ENCODE data around the gene TJP3. TPM values are rescaled to one million over a fixed set of nuclear protein-coding genes. Genes with fewer than 3 reads are reported as not detected.

The TJP3 gene
- total and polyA plus RNA-seq, 3 experiments from 2014 or later: 1.5 to 16.2 (median 1.7) TPM

DNA sequence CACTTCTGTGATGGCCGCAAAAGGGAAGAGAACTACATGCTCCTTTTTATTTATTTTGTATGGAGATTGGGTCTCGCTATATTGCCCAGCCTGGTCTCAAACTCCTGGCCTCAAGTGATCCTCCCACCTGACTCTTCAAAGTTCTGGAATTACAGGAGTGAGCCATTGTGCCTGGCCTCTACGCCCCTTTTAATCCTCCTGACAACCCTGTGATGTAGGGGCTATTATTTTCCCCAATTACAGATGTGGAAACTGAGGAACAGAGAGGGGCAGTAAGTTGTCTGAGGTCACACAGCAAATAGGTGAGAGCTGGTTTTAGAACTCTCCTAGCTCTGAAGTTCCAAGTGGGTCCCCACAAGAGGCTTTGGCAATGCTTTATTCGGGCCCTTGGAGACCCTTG lies 11.7 kb downstream of the TJP3 start:
- peaks cover 16% of the 10 kb centered on the region for H3K4me1 ChIP-seq (ENCODE audit: insufficient read depth, low read length)
- peaks cover 5% of the 10 kb centered on the region for H3K27me3 ChIP-seq (ENCODE audit: insufficient read depth, low read length, poor library complexity, severe bottlenecking)
- POLR2A ChIA-PET: interaction anchor here (0.7 to 1.0 kb wide), 2 partner anchors 102 to 165 kb away, joined by 3 to 4 read pairs; no protein-coding TSS in a partner anchor
- H3K9me3 Mint-ChIP-seq: no peaks in the 10 kb centered on the region
- no peak overlapping the region for H3K27ac ChIP-seq (ENCODE audit: low read depth, low read length)
- peaks cover 7 to 20% of the 10 kb centered on the region in 2 donors for H3K27me3 Mint-ChIP-seq
- H3K27ac Mint-ChIP-seq: no peak overlapping the region
- DNase-seq: no peak
- no peaks in the 10 kb centered on the region for H3K36me3 ChIP-seq (ENCODE audit: insufficient read depth, low read length)
- no peak overlapping the region for H3K4me3 ChIP-seq (ENCODE audit: low read length)
- H3K9me3 ChIP-seq (ENCODE audit: low read length): no peaks in the 10 kb centered on the region
- CTCF ChIA-PET: interaction anchor here (0.6 to 1.5 kb wide), 4 partner anchors 9 to 93 kb away, joined by 3 to 6 read pairs (median 3); partner anchors contain the start of gene MRPL54
- no peak overlapping the region for H3K4me3 Mint-ChIP-seq
- H3K4me1 Mint-ChIP-seq: peaks cover 9 to 18% (median 13%) of the 10 kb centered on the region in 3 donors
- H3K36me3 Mint-ChIP-seq: no peaks in the 10 kb centered on the region

- peaks cover 9 to 22% (median 13%) of the 10 kb centered on the region in 3 donors for H3K4me1 Mint-ChIP-seq
- no peak overlapping the region for H3K4me3 ChIP-seq (ENCODE audit: low read length)
- no peaks in the 10 kb centered on the region for H3K36me3 ChIP-seq (ENCODE audit: insufficient read depth, low read length)
- H3K27ac ChIP-seq (ENCODE audit: low read depth, low read length): no peak overlapping the region
- peaks cover 16% of the 10 kb centered on the region for H3K4me1 ChIP-seq (ENCODE audit: insufficient read depth, low read length)
- no peaks in the 10 kb centered on the region for H3K36me3 Mint-ChIP-seq
- H3K9me3 Mint-ChIP-seq: no peaks in the 10 kb centered on the region
- DNase-seq: no peak
- ChIA-PET POLR2A (interaction anchor here (0.6 to 1.0 kb wide), 2 partner anchors 101 to 349 kb away, joined by 3 to 9 read pairs; no protein-coding TSS in a partner anchor), CTCF (interaction anchor here (0.6 to 1.5 kb wide), 3 partner anchors 42 to 92 kb away, joined by 3 to 6 read pairs (median 3); partner anchors contain the start of gene MRPL54)
- H3K27ac Mint-ChIP-seq: no peak overlapping the region
- peaks cover 5% of the 10 kb centered on the region for H3K27me3 ChIP-seq (ENCODE audit: insufficient read depth, low read length, poor library complexity, severe bottlenecking)
- no peaks in the 10 kb centered on the region for H3K9me3 ChIP-seq (ENCODE audit: low read length)
- peak overlapping the region in 1 of 7 donors; percentile 81 for H3K4me3 Mint-ChIP-seq
- H3K27me3 Mint-ChIP-seq: peaks cover 7 to 20% of the 10 kb centered on the region in 2 donors
These were observed 12.2 kb downstream of the TJP3 start for GRCh38 chr19:3720349-3720917.

DNA sequence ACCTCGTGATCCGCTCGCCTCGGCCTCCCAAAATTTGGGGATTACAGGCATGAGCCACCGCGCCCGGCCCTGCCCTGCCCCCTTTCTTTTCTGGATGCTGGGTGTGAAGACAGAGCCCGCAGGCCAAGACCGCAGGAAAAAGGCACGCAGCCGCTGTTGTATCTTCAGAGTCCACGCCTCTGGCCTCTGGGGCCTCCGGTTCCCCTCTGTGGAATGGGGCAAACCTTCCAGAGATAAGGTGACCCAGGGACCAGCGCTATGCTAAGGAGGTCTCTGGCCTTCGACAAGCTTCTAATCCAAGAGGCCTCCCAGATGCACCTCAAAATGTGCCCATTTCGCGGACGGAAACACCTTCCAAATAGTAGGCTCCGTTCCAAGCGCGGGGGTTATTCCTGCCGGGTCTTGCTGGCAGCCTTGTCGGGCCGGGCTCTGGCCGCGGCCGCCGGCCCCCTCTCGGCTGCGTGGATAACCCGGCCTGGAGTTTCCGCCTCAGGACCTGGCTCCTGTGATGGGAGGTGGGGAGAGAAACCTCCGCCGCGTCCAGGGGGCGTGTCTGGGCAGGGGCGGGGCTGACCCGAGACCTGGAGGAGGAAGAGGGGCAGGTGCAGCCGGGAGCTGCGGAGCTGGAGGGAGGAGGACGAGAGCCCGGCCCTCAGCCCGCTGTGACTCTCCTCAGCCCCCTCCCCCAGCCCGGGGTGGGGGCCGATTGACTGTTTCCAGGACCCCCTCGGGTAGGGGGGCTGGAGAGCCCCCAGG lies 13.1 kb downstream of the TJP3 start:
- H3K9me3 ChIP-seq (ENCODE audit: low read length): no peaks in the 10 kb centered on the region
- no peaks in the 10 kb centered on the region for H3K36me3 ChIP-seq (ENCODE audit: insufficient read depth, low read length)
- H3K27ac ChIP-seq (ENCODE audit: low read depth, low read length): no peak overlapping the region
- peak; percentile 79 to 89 (median 82) for DNase-seq
- peaks cover 16% of the 10 kb centered on the region for H3K4me1 ChIP-seq (ENCODE audit: insufficient read depth, low read length)
- Mint-ChIP-seq H3K27ac (no peak overlapping the region), H3K4me1 (peaks cover 9 to 22% (median 13%) of the 10 kb centered on the region in 3 donors), H3K27me3 (peaks cover 7 to 20% of the 10 kb centered on the region in 2 donors), H3K36me3 (no peaks in the 10 kb centered on the region), H3K9me3 (no peaks in the 10 kb centered on the region), H3K4me3 (peak overlapping the region; percentile 72 to 91 (median 81))
- ChIA-PET POLR2A (interaction anchor here (1.1 kb wide), 1 partner anchor 91 kb away, joined by 3 read pairs; no protein-coding TSS in a partner anchor), CTCF (interaction anchor here (0.9 to 1.9 kb wide), 3 partner anchors 36 to 101 kb away, joined by 4 to 8 read pairs (median 4); partner anchors contain the start of gene MRPL54)
- peak overlapping the region; percentile 42 for H3K4me3 ChIP-seq (ENCODE audit: low read length)
- peaks cover 5% of the 10 kb centered on the region for H3K27me3 ChIP-seq (ENCODE audit: insufficient read depth, low read length, poor library complexity, severe bottlenecking)

GRCh38 chr19:3721887-3722442 lies 13.8 kb downstream of the TJP3 start:
- DNase-seq: no peak
- Mint-ChIP-seq H3K27ac (peak overlapping the region in 3 of 8 donors; percentile 22 to 92 (median 47)), H3K4me3 (peak overlapping the region; percentile 72 to 91 (median 81)), H3K27me3 (peaks cover 7 to 20% of the 10 kb centered on the region in 2 donors), H3K36me3 (no peaks in the 10 kb centered on the region), H3K4me1 (peaks cover 9 to 22% (median 13%) of the 10 kb centered on the region in 3 donors), H3K9me3 (no peaks in the 10 kb centered on the region)
- Histone ChIP-seq H3K27ac (ENCODE audit: low read depth, low read length) (no peak overlapping the region), H3K36me3 (ENCODE audit: insufficient read depth, low read length) (no peaks in the 10 kb centered on the region), H3K4me1 (ENCODE audit: insufficient read depth, low read length) (peaks cover 16% of the 10 kb centered on the region), H3K9me3 (ENCODE audit: low read length) (no peaks in the 10 kb centered on the region), H3K4me3 (ENCODE audit: low read length) (peak overlapping the region; percentile 42), H3K27me3 (ENCODE audit: insufficient read depth, low read length, poor library complexity, severe bottlenecking) (peaks cover 5% of the 10 kb centered on the region)
- POLR2A ChIA-PET: interaction anchor here (1.1 kb wide), 1 partner anchor 91 kb away, joined by 3 read pairs; no protein-coding TSS in a partner anchor
- CTCF ChIA-PET: interaction anchor here (0.9 to 1.9 kb wide), 3 partner anchors 35 to 100 kb away, joined by 4 to 8 read pairs (median 4); partner anchors contain the start of gene MRPL54

DNA sequence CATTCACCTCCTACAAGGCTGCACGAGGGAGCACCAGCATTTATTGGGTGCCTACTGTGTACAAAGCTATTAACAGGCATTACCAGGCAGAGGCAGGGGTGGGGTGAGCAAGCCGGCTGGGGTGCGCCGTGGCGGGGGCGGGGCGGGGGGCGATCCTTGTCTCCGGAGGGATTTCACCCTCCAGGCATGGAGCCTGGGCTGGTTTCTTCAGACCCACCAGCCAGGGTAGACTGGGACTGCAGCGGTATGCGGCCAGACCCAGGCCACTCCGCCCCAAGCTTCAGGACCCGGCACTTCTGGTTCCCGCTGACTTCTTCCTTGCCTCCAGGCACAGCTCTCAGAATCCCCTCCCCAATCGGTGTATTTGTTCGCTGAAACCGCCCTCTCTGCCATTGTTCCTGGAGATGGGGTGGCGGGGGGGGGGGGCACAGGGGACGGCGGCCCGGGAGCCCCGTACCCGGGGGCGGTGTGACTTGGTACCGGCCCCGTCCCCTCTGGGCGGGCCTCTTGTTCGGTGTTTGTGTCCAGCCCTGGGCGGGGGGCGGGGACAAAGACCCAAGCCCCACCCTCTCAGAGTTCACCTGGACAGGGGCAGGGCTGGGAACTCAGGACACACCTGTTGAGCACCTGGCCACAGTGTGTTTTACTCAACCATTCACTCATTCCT lies 14.4 kb downstream of the TJP3 start:
- peak overlapping the region in 5 of 8 donors; percentile 7 to 92 (median 47) for H3K27ac Mint-ChIP-seq
- no peaks in the 10 kb centered on the region for H3K9me3 ChIP-seq (ENCODE audit: low read length)
- peaks cover 16% of the 10 kb centered on the region for H3K4me1 ChIP-seq (ENCODE audit: insufficient read depth, low read length)
- peaks cover 5% of the 10 kb centered on the region for H3K27me3 ChIP-seq (ENCODE audit: insufficient read depth, low read length, poor library complexity, severe bottlenecking)
- H3K9me3 Mint-ChIP-seq: no peaks in the 10 kb centered on the region
- H3K36me3 Mint-ChIP-seq: no peaks in the 10 kb centered on the region
- DNase-seq: no peak
- ChIA-PET POLR2A (interaction anchor here (1.1 kb wide), 1 partner anchor 90 kb away, joined by 3 read pairs; no protein-coding TSS in a partner anchor), CTCF (interaction anchor here (0.9 to 1.9 kb wide), 3 partner anchors 35 to 99 kb away, joined by 4 to 8 read pairs (median 4); partner anchors contain the start of gene MRPL54)
- H3K27ac ChIP-seq (ENCODE audit: low read depth, low read length): no peak overlapping the region
- H3K36me3 ChIP-seq (ENCODE audit: insufficient read depth, low read length): no peaks in the 10 kb centered on the region
- H3K4me3 ChIP-seq (ENCODE audit: low read length): peak overlapping the region; percentile 42
- peak overlapping the region; percentile 72 to 91 (median 81) for H3K4me3 Mint-ChIP-seq
- peaks cover 7 to 20% of the 10 kb centered on the region in 2 donors for H3K27me3 Mint-ChIP-seq
- H3K4me1 Mint-ChIP-seq: peaks cover 9 to 22% (median 13%) of the 10 kb centered on the region in 3 donors

GRCh38 chr19:3723110-3723488 lies 14.9 kb downstream of the TJP3 start:
- CTCF ChIA-PET: no interaction called here
- H3K9me3 ChIP-seq (ENCODE audit: low read length): no peaks in the 10 kb centered on the region
- no peaks in the 10 kb centered on the region for H3K36me3 ChIP-seq (ENCODE audit: insufficient read depth, low read length)
- POLR2A ChIA-PET: no interaction called here
- H3K27me3 Mint-ChIP-seq: peaks cover 7 to 20% of the 10 kb centered on the region in 2 donors
- H3K27ac ChIP-seq (ENCODE audit: low read depth, low read length): no peak overlapping the region
- H3K4me3 Mint-ChIP-seq: peak overlapping the region in 5 of 7 donors; percentile 2 to 61 (median 43)
- peak overlapping the region in 4 of 8 donors; percentile 7 to 90 (median 60) for H3K27ac Mint-ChIP-seq
- H3K27me3 ChIP-seq (ENCODE audit: insufficient read depth, low read length, poor library complexity, severe bottlenecking): peaks cover 5% of the 10 kb centered on the region
- peaks cover 16% of the 10 kb centered on the region for H3K4me1 ChIP-seq (ENCODE audit: insufficient read depth, low read length)
- no peaks in the 10 kb centered on the region for H3K9me3 Mint-ChIP-seq
- peaks cover 9 to 22% (median 13%) of the 10 kb centered on the region in 3 donors for H3K4me1 Mint-ChIP-seq
- H3K36me3 Mint-ChIP-seq: no peaks in the 10 kb centered on the region
- H3K4me3 ChIP-seq (ENCODE audit: low read length): no peak overlapping the region
- no peak for DNase-seq

- Mint-ChIP-seq H3K4me1 (peaks cover 9 to 22% (median 13%) of the 10 kb centered on the region in 3 donors), H3K9me3 (no peaks in the 10 kb centered on the region), H3K27ac (no peak overlapping the region), H3K4me3 (no peak overlapping the region), H3K36me3 (no peaks in the 10 kb centered on the region), H3K27me3 (peaks cover 7 to 20% of the 10 kb centered on the region in 2 donors)
- ChIA-PET POLR2A (interaction anchor here (0.6 kb wide), 1 partner anchor 299 kb away, joined by 3 read pairs; no protein-coding TSS in a partner anchor), CTCF (no interaction called here)
- peaks cover 16% of the 10 kb centered on the region for H3K4me1 ChIP-seq (ENCODE audit: insufficient read depth, low read length)
- peaks cover 5% of the 10 kb centered on the region for H3K27me3 ChIP-seq (ENCODE audit: insufficient read depth, low read length, poor library complexity, severe bottlenecking)
- DNase-seq: no peak
- H3K9me3 ChIP-seq (ENCODE audit: low read length): no peaks in the 10 kb centered on the region
- H3K4me3 ChIP-seq (ENCODE audit: low read length): no peak overlapping the region
- H3K36me3 ChIP-seq (ENCODE audit: insufficient read depth, low read length): no peaks in the 10 kb centered on the region
- no peak overlapping the region for H3K27ac ChIP-seq (ENCODE audit: low read depth, low read length)
These were observed 15.7 kb downstream of the TJP3 start for GRCh38 chr19:3723883-3724282.
